ENCODE results near the gene FHOD1. TPM values are rescaled to one million over a fixed set of nuclear protein-coding genes. Genes with fewer than 3 reads are reported as not detected.
A peak's percentile ranks its signal among the peaks of the same experiment; 100 is the strongest.

The FHOD1 gene
- total RNA-seq, 2 experiments from 2014 or later: 16.5 to 55.0 TPM

DNA sequence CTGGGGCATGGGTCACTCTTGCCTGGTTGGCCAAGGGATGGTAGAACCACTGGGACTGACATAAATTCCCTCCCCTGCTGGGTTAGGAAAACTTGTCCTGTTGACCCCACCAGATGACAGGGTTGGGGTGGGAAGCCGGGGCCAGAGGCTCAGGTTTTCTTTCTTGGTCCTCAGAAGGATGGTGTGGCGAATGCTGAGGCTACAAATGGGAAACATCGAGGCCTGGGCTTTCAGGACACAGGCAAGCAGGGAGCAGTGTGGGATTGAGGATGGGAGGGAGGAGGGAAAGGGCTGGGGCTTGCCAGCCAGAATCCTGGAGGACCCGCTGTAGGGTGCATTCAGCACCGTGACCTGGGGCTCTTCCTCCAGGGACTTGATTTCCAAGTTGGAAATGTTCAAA, 17.6 kb upstream of the FHOD1 start:
- ChIA-PET CTCF (ENCODE audit: unreplicated experiment) (interaction anchor here (1.0 kb wide), 1 partner anchor 21 kb away, joined by 3 read pairs; no protein-coding TSS in a partner anchor), POLR2A (no interaction called here)
- Histone ChIP-seq H3K79me2 (ENCODE audit: insufficient read depth, low read depth, low read length) (no peaks in the 10 kb centered on the region), H2AFZ (ENCODE audit: low read length) (no peak overlapping the region), H4K20me1 (ENCODE audit: insufficient read depth, low read length) (no peaks in the 10 kb centered on the region), H3K4me3 (ENCODE audit: low read depth, low read length, poor library complexity, severe bottlenecking) (no peak overlapping the region), H3K4me1 (ENCODE audit: insufficient read depth, low read length, poor library complexity, severe bottlenecking) (peaks cover 5% of the 10 kb centered on the region), H3K9me3 (ENCODE audit: low read length) (no peaks in the 10 kb centered on the region), H3K4me2 (ENCODE audit: low read length) (no peak overlapping the region), H3K27ac (ENCODE audit: low read depth, low read length, poor library complexity, severe bottlenecking) (no peak overlapping the region), H3K9me2 (ENCODE audit: insufficient read depth, low read length) (no peaks in the 10 kb centered on the region), H3K36me3 (ENCODE audit: insufficient read depth, low read length) (no peaks in the 10 kb centered on the region)
- no TSS peak for BruUV-seq (replicated peaks)
- TF ChIP-seq, protein P1, sequence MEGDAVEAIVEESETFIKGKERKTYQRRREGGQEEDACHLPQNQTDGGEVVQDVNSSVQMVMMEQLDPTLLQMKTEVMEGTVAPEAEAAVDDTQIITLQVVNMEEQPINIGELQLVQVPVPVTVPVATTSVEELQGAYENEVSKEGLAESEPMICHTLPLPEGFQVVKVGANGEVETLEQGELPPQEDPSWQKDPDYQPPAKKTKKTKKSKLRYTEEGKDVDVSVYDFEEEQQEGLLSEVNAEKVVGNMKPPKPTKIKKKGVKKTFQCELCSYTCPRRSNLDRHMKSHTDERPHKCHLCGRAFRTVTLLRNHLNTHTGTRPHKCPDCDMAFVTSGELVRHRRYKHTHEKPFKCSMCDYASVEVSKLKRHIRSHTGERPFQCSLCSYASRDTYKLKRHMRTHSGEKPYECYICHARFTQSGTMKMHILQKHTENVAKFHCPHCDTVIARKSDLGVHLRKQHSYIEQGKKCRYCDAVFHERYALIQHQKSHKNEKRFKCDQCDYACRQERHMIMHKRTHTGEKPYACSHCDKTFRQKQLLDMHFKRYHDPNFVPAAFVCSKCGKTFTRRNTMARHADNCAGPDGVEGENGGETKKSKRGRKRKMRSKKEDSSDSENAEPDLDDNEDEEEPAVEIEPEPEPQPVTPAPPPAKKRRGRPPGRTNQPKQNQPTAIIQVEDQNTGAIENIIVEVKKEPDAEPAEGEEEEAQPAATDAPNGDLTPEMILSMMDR (conservative IDR thresholded peaks at IDR 0.05; ENCODE audit: low read length): no peak
- TF ChIP-seq EZH2phosphoT487 (IDR thresholded peaks at IDR 0.05; ENCODE audit: borderline replicate concordance, low read depth, low read length): no peak
- no peak for DNase-seq (ENCODE audit: low spot score)
- intact Hi-C loops (cut with micrococcal nuclease; ENCODE audit: unreplicated experiment): loop anchor here (5.0 kb wide), 1 partner anchor 202 kb away; no protein-coding TSS in a partner anchor

- H3K9me3 ChIP-seq (ENCODE audit: low read length): no peaks in the 10 kb centered on the region
- no peak overlapping the region for H3K27ac ChIP-seq (ENCODE audit: low read depth, low read length, poor library complexity, severe bottlenecking)
- BruUV-seq (replicated peaks): no TSS peak
- POLR2A ChIA-PET: no interaction called here
- CTCF ChIA-PET (ENCODE audit: unreplicated experiment): interaction anchor here (1.0 kb wide), 1 partner anchor 21 kb away, joined by 3 read pairs; no protein-coding TSS in a partner anchor
- H2AFZ ChIP-seq (ENCODE audit: low read length): no peak overlapping the region
- H3K4me1 ChIP-seq (ENCODE audit: insufficient read depth, low read length, poor library complexity, severe bottlenecking): peaks cover 5% of the 10 kb centered on the region
- no peak for DNase-seq (ENCODE audit: low spot score)
- no peaks in the 10 kb centered on the region for H3K79me2 ChIP-seq (ENCODE audit: insufficient read depth, low read depth, low read length)
- H3K9me2 ChIP-seq (ENCODE audit: insufficient read depth, low read length): no peaks in the 10 kb centered on the region
- intact Hi-C loops (cut with micrococcal nuclease; ENCODE audit: unreplicated experiment): loop anchor here (5.0 kb wide), 1 partner anchor 203 kb away; no protein-coding TSS in a partner anchor
- H3K36me3 ChIP-seq (ENCODE audit: insufficient read depth, low read length): no peaks in the 10 kb centered on the region
- no peak overlapping the region for H3K4me2 ChIP-seq (ENCODE audit: low read length)
- no peak overlapping the region for H3K4me3 ChIP-seq (ENCODE audit: low read depth, low read length, poor library complexity, severe bottlenecking)
- TF ChIP-seq, protein P1 (conservative IDR thresholded peaks at IDR 0.05; ENCODE audit: low read length): peak; percentile 48; the same call in 1 of the 2 replicates
- TF ChIP-seq EZH2phosphoT487 (IDR thresholded peaks at IDR 0.05; ENCODE audit: borderline replicate concordance, low read depth, low read length): no peak
- no peaks in the 10 kb centered on the region for H4K20me1 ChIP-seq (ENCODE audit: insufficient read depth, low read length)
These were observed 17.0 kb upstream of the FHOD1 start for GRCh38 chr16:67264277-67264676.

DNA sequence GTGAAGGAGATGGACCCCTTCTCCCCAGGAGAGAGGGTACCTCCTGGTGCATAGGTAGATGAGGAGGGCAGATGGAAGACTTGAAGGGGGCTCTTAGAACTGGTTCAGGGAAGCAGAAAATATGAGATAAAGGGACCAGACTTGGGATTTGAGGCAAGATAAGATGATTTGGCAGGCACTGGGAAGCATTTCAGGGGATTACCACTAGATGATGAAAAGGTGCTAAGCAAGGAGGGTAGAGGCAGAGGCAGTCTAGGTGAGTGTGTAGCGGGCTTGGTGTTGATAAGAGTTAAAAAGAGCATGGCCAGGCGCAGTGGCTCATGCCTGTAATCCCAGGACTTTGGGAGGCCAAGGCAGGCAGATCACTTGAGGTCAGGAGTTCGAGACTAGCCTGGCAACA, 15.9 kb upstream of the FHOD1 start:
- no peaks in the 10 kb centered on the region for H4K20me1 ChIP-seq (ENCODE audit: insufficient read depth, low read length)
- POLR2A ChIA-PET: no interaction called here
- intact Hi-C loops (cut with micrococcal nuclease; ENCODE audit: unreplicated experiment): loop anchor here (5.0 kb wide), 1 partner anchor 204 kb away; no protein-coding TSS in a partner anchor

More for the DNA sequence above, 15.9 kb upstream of the FHOD1 start:
- H3K4me1 ChIP-seq (ENCODE audit: insufficient read depth, low read length, poor library complexity, severe bottlenecking): peaks cover 5% of the 10 kb centered on the region
- H3K9me2 ChIP-seq (ENCODE audit: insufficient read depth, low read length): no peaks in the 10 kb centered on the region
- no peaks in the 10 kb centered on the region for H3K9me3 ChIP-seq (ENCODE audit: low read length)
- H3K36me3 ChIP-seq (ENCODE audit: insufficient read depth, low read length): no peaks in the 10 kb centered on the region
- H3K27ac ChIP-seq (ENCODE audit: low read depth, low read length, poor library complexity, severe bottlenecking): no peak overlapping the region
- TF ChIP-seq, protein P1 (conservative IDR thresholded peaks at IDR 0.05; ENCODE audit: low read length): no peak
- no peak for TF ChIP-seq EZH2phosphoT487 (IDR thresholded peaks at IDR 0.05; ENCODE audit: borderline replicate concordance, low read depth, low read length)
- CTCF ChIA-PET (ENCODE audit: unreplicated experiment): no interaction called here
- H3K4me3 ChIP-seq (ENCODE audit: low read depth, low read length, poor library complexity, severe bottlenecking): no peak overlapping the region
- no peak overlapping the region for H2AFZ ChIP-seq (ENCODE audit: low read length)
- DNase-seq (ENCODE audit: low spot score): no peak
- no peak overlapping the region for H3K4me2 ChIP-seq (ENCODE audit: low read length)
- H3K79me2 ChIP-seq (ENCODE audit: insufficient read depth, low read depth, low read length): no peaks in the 10 kb centered on the region
- BruUV-seq (replicated peaks): no TSS peak

Data from OCI-LY7 (cell line).